Breast epithelium (tissue), 4 donors: ENCODE measurements around the gene NPTXR. TPM values are rescaled to one million over a fixed set of nuclear protein-coding genes. Genes with fewer than 3 reads are reported as not detected.

Source experiments
- DNase-seq, 2 donors: peaks; one replicate each; pipeline ENCODE4 v3.0.0-alpha.2; 2019; ENCODE audit warnings: low spot score in 2 of 2
- H3K27ac ChIP-seq, 2 donors: fragments of 200-600 bp; sonication (generic) in 1 of 2; one replicate each; pipeline ENCODE4 v1.5.1; 2016 to 2019; ENCODE audit warnings: mild to moderate bottlenecking in 1 of 2
- H3K27me3 ChIP-seq, 2 donors: fragments of 200-600 bp; sonication (generic) in 1 of 2; one replicate each; pipeline versions ENCODE4 v1.5.1 to v1.6.0; 2017 to 2019; ENCODE audit warnings: control low read depth in 1 of 2, mild to moderate bottlenecking in 1 of 2
- H3K36me3 ChIP-seq: fragments of 200-600 bp; one replicate; pipeline ENCODE4 v1.5.1; 2019
- H3K4me1 ChIP-seq, 2 donors: fragments of 200-600 bp; sonication (generic); one replicate each; pipeline ENCODE4 v1.5.1; 2016 to 2019; ENCODE audit warnings: control low read depth in 1 of 2
- H3K4me3 ChIP-seq, 3 donors: fragments of 200-600 bp; sonication (generic); 1 replicate in 2 of 3; 2 replicates in 1 of 3; pipeline ENCODE4 v1.5.1; 2016 to 2019; ENCODE audit warnings: mild to moderate bottlenecking in 3 of 3, moderate library complexity in 2 of 3
- H3K9me3 ChIP-seq, 2 donors: fragments of 200-600 bp; sonication (generic) in 1 of 2; one replicate each; pipeline ENCODE4 v1.5.1; 2016 to 2019; ENCODE audit warnings: control low read depth in 1 of 2
- CTCF ChIP-seq, 3 donors: fragments of 450-650 bp; IDR thresholded peaks; one replicate each; pipeline ENCODE4 v1.5.1; 2016 to 2017; ENCODE audit warnings: antibody characterized with exemption in 3 of 3, mild to moderate bottlenecking in 3 of 3, moderate library complexity in 3 of 3
- POLR2A ChIP-seq: fragments of 450-650 bp; IDR thresholded peaks from one replicate; pipeline ENCODE4 v1.6.1; 2016; ENCODE audit warnings: antibody characterized with exemption, mild to moderate bottlenecking, moderate library complexity
- POLR2AphosphoS5 ChIP-seq, 3 donors: sonication (generic); formaldehyde crosslinking; IDR thresholded peaks; one replicate each; pipeline ENCODE4 v1.6.1; 2017; ENCODE audit warnings: antibody characterized with exemption in 3 of 3
- intact Hi-C: fragments of 100-400 bp; cut with DNase I; formaldehyde crosslinking; loops from one replicate; pipeline ENCODE4 v1.15.1; 2023; ENCODE audit warnings: low total_unique reads
- total RNA-seq, 3 donors: library from RNA; depleted of rRNA; stranded (reverse); fragments of >200 nt; gene quantifications; one replicate each; pipeline ENCODE4 v1.1.0, GENCODE V29; 2016

NPTXR gene
- total RNA-seq, 3 donors from 2014 or later: 3.7 to 4.6 (median 4.5) TPM

DNA sequence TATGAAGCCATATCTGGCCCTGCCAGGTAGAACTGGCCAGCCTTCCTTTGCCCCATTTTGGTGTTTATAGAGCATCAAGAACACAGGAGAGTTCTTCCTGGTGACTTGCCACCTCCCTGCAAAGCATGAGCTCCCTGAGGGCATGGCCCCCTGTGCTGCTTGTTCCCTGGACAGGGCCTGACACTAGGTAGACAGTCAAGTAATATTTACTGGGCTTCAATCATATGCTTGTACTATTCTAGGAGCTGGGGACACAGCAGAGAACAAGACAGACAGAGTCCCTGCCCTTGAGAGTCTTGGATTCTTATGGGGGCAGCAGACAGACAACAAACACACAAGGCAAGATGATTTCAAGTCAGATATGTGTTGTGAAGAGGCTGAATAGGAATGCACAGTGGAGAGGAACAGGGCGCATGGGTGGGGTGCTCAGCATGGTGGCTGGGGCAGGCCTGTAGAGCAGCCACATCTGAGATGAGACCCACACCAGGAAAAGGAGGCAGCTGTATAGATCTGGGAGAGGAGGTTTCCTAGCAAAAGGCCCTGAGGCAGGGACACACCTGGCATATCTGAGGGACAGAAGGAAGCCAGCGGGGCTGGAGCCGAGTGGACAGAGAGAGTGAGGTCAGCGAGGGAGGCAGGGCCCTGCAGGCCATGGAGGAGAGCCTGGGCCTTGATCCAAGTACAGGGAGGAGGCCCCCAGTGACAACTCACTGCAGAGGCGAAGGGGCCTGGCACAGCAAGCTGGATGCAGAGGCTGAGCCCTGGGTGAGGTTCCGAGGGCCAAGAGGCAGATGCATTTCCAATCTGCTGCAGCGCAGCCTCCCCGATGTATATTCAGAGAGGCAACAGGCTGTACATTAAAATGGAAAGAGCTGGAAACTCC, 38.4 kb upstream of the NPTXR start:
- no peak for TF ChIP-seq POLR2A
- TF ChIP-seq CTCF (IDR thresholded peaks at IDR 0.05): no peak
- no peak for TF ChIP-seq POLR2AphosphoS5 (IDR thresholded peaks at IDR 0.05)
- no peaks in the 10 kb centered on the region for H3K36me3 ChIP-seq
- H3K9me3 ChIP-seq: no peaks in the 10 kb centered on the region
- peaks cover 6 to 14% of the 10 kb centered on the region in 2 donors for H3K4me1 ChIP-seq
- no peaks in the 10 kb centered on the region for H3K27me3 ChIP-seq
- H3K4me3 ChIP-seq: peak overlapping the region in 1 of 3 donors; percentile 5
- H3K27ac ChIP-seq: peak overlapping the region; percentile 79 to 84
- DNase-seq: no peak
- intact Hi-C loops: no loop called here

DNA sequence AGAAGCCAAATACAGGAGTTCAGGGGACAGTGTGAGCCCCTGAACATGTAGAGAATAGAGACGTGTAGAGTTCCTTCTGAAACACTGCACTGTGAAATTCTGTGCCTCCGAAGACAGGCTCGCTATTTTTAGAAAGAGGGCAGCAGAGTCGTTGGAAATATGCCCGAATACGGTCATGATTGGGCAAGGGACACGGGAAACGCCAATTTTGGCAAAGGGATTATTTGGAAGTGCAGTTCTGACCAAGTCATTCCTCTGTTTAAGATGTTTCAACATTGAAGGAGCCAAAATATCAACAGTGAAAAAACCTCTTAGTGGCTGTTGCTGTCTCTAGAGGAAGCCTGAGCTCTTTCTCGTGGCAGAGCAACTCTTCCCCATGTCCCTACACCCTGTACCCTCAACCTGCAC, 37.6 kb upstream of the NPTXR start:
- no peaks in the 10 kb centered on the region for H3K27me3 ChIP-seq
- intact Hi-C loops: no loop called here
- H3K4me1 ChIP-seq: peaks cover 6 to 14% of the 10 kb centered on the region in 2 donors
- H3K36me3 ChIP-seq: no peaks in the 10 kb centered on the region
- H3K4me3 ChIP-seq: peak overlapping the region in 1 of 3 donors; percentile 5
- H3K9me3 ChIP-seq: no peaks in the 10 kb centered on the region
- DNase-seq: peak in 1 of 2 donors; percentile 75
- peak overlapping the region; percentile 79 to 84 for H3K27ac ChIP-seq
- TF ChIP-seq POLR2AphosphoS5 (IDR thresholded peaks at IDR 0.05) (peak; percentile 28 to 86 (median 70)), CTCF (IDR thresholded peaks at IDR 0.05) (peak in 1 of 3 donors; percentile 12), POLR2A (no peak)

GRCh38 chr22:38879961-38880360, 36.1 kb upstream of the NPTXR start:
- DNase-seq: no peak
- H3K27me3 ChIP-seq: no peaks in the 10 kb centered on the region
- H3K36me3 ChIP-seq: no peaks in the 10 kb centered on the region
- TF ChIP-seq CTCF (IDR thresholded peaks at IDR 0.05): no peak
- H3K4me1 ChIP-seq: peaks cover 6 to 14% of the 10 kb centered on the region in 2 donors
- no peak overlapping the region for H3K27ac ChIP-seq
- no peak overlapping the region for H3K4me3 ChIP-seq
- H3K9me3 ChIP-seq: no peaks in the 10 kb centered on the region
- intact Hi-C loops: loop anchor here (10.0 kb wide), 1 partner anchor 45 kb away; no protein-coding TSS in a partner anchor

DNA sequence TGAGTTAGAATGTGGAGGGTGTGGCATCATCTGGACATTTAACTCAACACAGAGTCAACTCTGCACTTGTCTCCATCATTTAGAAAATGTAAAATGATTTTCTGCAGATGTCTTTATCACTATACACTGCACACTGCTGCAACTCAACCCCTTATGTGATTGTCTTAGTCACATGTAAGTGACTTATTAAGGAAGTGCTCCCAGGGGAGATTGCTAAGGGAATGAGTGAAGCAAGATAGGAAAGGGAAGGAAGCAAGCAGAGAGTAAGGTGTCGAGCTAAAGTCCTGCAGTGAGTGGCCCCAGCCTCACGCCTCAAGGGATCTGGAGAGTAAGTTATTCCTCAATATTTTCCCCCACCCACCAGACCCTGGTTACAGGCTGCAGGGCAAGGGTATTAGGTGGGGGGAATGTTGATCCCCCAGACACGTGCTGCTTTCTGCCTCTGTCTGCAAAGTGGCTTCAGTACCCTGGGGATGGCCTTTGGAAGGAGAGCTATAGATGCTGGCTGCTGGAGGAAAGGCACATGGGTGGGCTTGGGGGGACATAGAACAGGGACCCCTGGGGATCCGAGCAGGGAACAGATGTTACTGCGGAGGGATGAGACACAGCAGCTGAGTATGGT, 35.4 kb upstream of the NPTXR start:
- no peaks in the 10 kb centered on the region for H3K9me3 ChIP-seq
- H3K27ac ChIP-seq: no peak overlapping the region
- DNase-seq: no peak
- H3K36me3 ChIP-seq: no peaks in the 10 kb centered on the region
- H3K4me1 ChIP-seq: peaks cover 6 to 14% of the 10 kb centered on the region in 2 donors
- TF ChIP-seq POLR2AphosphoS5 (IDR thresholded peaks at IDR 0.05) (no peak), CTCF (IDR thresholded peaks at IDR 0.05) (no peak), POLR2A (no peak)
- H3K27me3 ChIP-seq: no peaks in the 10 kb centered on the region
- intact Hi-C loops: loop anchor here (10.0 kb wide), 1 partner anchor 46 kb away; no protein-coding TSS in a partner anchor
- no peak overlapping the region for H3K4me3 ChIP-seq

DNA sequence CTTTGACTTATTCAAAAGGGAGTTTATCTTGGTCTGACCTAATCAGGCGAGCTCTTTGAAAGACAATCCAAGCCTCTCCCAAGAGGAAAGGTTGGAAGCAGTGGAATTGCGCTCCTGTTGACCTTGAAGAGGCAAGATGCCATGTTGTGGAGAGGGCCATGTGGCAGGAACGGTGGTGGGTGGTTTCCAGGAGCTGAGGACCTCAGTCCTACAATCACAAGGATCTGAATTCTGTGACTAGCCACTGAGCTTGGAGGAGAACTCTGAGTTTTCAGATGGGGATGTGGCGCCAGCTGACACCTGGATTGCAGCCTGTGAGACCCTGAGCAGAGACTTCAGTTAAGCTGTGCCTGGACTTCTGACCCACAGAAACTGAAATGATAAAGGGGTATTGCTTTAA, 34.2 kb upstream of the NPTXR start:
- Histone ChIP-seq H3K9me3 (no peaks in the 10 kb centered on the region), H3K4me1 (peaks cover 6 to 13% of the 10 kb centered on the region in 2 donors), H3K36me3 (no peaks in the 10 kb centered on the region), H3K4me3 (no peak overlapping the region), H3K27ac (no peak overlapping the region), H3K27me3 (no peaks in the 10 kb centered on the region)
- DNase-seq: no peak
- intact Hi-C loops: loop anchor here (10.0 kb wide), 1 partner anchor 47 kb away; no protein-coding TSS in a partner anchor
- TF ChIP-seq POLR2A: no peak
- no peak for TF ChIP-seq CTCF (IDR thresholded peaks at IDR 0.05)
- TF ChIP-seq POLR2AphosphoS5 (IDR thresholded peaks at IDR 0.05): no peak
